ENCODE data around the gene BCL2.
A peak's percentile ranks its signal among the peaks of the same experiment; 100 is the strongest.

BCL2 gene

GRCh38 chr18:63155910-63156773 is 163.4 kb downstream of the BCL2 start:
- H3K36me3 ChIP-seq (replicated peaks; ENCODE audit: low read depth, low read length): peaks cover 15% of the 10 kb centered on the region
- no peak overlapping the region for H2AFZ ChIP-seq (ENCODE audit: low read depth, low read length)
- no peak for TF ChIP-seq EZH2phosphoT487 (IDR thresholded peaks at IDR 0.05; ENCODE audit: low read depth)
- H3K27me3 ChIP-seq (ENCODE audit: low read depth, low read length): no peaks in the 10 kb centered on the region
- peak overlapping the region; percentile 90 for H3K27ac ChIP-seq (ENCODE audit: low read length)
- peaks cover 10% of the 10 kb centered on the region; the same call in 1 of the 2 replicates for H4K20me1 ChIP-seq (ENCODE audit: insufficient read depth, low read length)
- peak overlapping the region; percentile 77 for H3K9ac ChIP-seq (ENCODE audit: low read length)
- H3K79me2 ChIP-seq (ENCODE audit: low read length): peaks cover 98% of the 10 kb centered on the region
- H3K4me3 ChIP-seq (ENCODE audit: low read length): peak overlapping the region; percentile 70
- peak overlapping the region; percentile 87 for H3K4me2 ChIP-seq (ENCODE audit: low read length)
- no peaks in the 10 kb centered on the region for H3K9me3 ChIP-seq (ENCODE audit: insufficient read depth, low read length)
- peaks cover 99% of the 10 kb centered on the region for H3K4me1 ChIP-seq (ENCODE audit: low read length)

- TF ChIP-seq EZH2phosphoT487 (IDR thresholded peaks at IDR 0.05; ENCODE audit: low read depth): no peak
- peak; percentile 99 for TF ChIP-seq CTCF (IDR thresholded peaks at IDR 0.05; ENCODE audit: low read depth, low read length)
- Histone ChIP-seq H3K27me3 (ENCODE audit: low read depth, low read length) (no peaks in the 10 kb centered on the region), H3K79me2 (ENCODE audit: low read length) (peaks cover 98% of the 10 kb centered on the region), H3K4me2 (ENCODE audit: low read length) (peak overlapping the region; percentile 87), H3K36me3 (replicated peaks; ENCODE audit: low read depth, low read length) (peaks cover 17% of the 10 kb centered on the region), H4K20me1 (ENCODE audit: insufficient read depth, low read length) (peaks cover 15% of the 10 kb centered on the region; the same call in 1 of the 2 replicates), H2AFZ (ENCODE audit: low read depth, low read length) (peak overlapping the region; percentile 7; the same call in 1 of the 2 replicates), H3K9me3 (ENCODE audit: insufficient read depth, low read length) (no peaks in the 10 kb centered on the region), H3K4me3 (ENCODE audit: low read length) (peak overlapping the region; percentile 70), H3K4me1 (ENCODE audit: low read length) (peaks cover 99% of the 10 kb centered on the region), H3K27ac (ENCODE audit: low read length) (peak overlapping the region; percentile 90), H3K9ac (ENCODE audit: low read length) (peak overlapping the region; percentile 77)
Measured at GRCh38 chr18:63155169-63155852, 164.3 kb downstream of the BCL2 start.

- peak overlapping the region; percentile 70 for H3K4me3 ChIP-seq (ENCODE audit: low read length)
- H3K9me3 ChIP-seq (ENCODE audit: insufficient read depth, low read length): no peaks in the 10 kb centered on the region
- H3K9ac ChIP-seq (ENCODE audit: low read length): peak overlapping the region; percentile 77
- H3K4me2 ChIP-seq (ENCODE audit: low read length): peak overlapping the region; percentile 87
- peaks cover 16% of the 10 kb centered on the region; the same call in 1 of the 2 replicates for H4K20me1 ChIP-seq (ENCODE audit: insufficient read depth, low read length)
- peaks cover 21% of the 10 kb centered on the region for H3K36me3 ChIP-seq (replicated peaks; ENCODE audit: low read depth, low read length)
- peaks cover 98% of the 10 kb centered on the region for H3K79me2 ChIP-seq (ENCODE audit: low read length)
- TF ChIP-seq CTCF (IDR thresholded peaks at IDR 0.05; ENCODE audit: low read depth, low read length) (peak; percentile 46), EZH2phosphoT487 (IDR thresholded peaks at IDR 0.05; ENCODE audit: low read depth) (no peak)
- no peaks in the 10 kb centered on the region for H3K27me3 ChIP-seq (ENCODE audit: low read depth, low read length)
- no peak overlapping the region for H2AFZ ChIP-seq (ENCODE audit: low read depth, low read length)
- peak overlapping the region; percentile 90 for H3K27ac ChIP-seq (ENCODE audit: low read length)
- H3K4me1 ChIP-seq (ENCODE audit: low read length): peaks cover 98% of the 10 kb centered on the region
Measured at GRCh38 chr18:63154350-63155152, 165.0 kb downstream of the BCL2 start.

GRCh38 chr18:63152791-63153190 is 166.8 kb downstream of the BCL2 start:
- Histone ChIP-seq H3K4me2 (ENCODE audit: low read length) (peak overlapping the region; percentile 87), H3K4me1 (ENCODE audit: low read length) (peaks cover 98% of the 10 kb centered on the region), H4K20me1 (ENCODE audit: insufficient read depth, low read length) (peaks cover 25% of the 10 kb centered on the region; the same call in 1 of the 2 replicates)

More at GRCh38 chr18:63152791-63153190, 166.8 kb downstream of the BCL2 start:
- TF ChIP-seq CTCF (IDR thresholded peaks at IDR 0.05; ENCODE audit: low read depth, low read length) (no peak), EZH2phosphoT487 (IDR thresholded peaks at IDR 0.05; ENCODE audit: low read depth) (no peak)
- Histone ChIP-seq H3K36me3 (replicated peaks; ENCODE audit: low read depth, low read length) (peaks cover 37% of the 10 kb centered on the region), H3K79me2 (ENCODE audit: low read length) (peaks cover 98% of the 10 kb centered on the region), H3K27ac (ENCODE audit: low read length) (peak overlapping the region; percentile 11; the same call in 1 of the 2 replicates), H3K4me3 (ENCODE audit: low read length) (peak overlapping the region; percentile 0; the same call in 1 of the 2 replicates), H3K9me3 (ENCODE audit: insufficient read depth, low read length) (no peaks in the 10 kb centered on the region), H2AFZ (ENCODE audit: low read depth, low read length) (no peak overlapping the region), H3K9ac (ENCODE audit: low read length) (peak overlapping the region; percentile 8; the same call in 1 of the 2 replicates), H3K27me3 (ENCODE audit: low read depth, low read length) (no peaks in the 10 kb centered on the region)
